Measurements from ENCODE around the gene KISS1R.
A peak's percentile ranks its signal among the peaks of the same experiment; 100 is the strongest.

The KISS1R gene

DNA sequence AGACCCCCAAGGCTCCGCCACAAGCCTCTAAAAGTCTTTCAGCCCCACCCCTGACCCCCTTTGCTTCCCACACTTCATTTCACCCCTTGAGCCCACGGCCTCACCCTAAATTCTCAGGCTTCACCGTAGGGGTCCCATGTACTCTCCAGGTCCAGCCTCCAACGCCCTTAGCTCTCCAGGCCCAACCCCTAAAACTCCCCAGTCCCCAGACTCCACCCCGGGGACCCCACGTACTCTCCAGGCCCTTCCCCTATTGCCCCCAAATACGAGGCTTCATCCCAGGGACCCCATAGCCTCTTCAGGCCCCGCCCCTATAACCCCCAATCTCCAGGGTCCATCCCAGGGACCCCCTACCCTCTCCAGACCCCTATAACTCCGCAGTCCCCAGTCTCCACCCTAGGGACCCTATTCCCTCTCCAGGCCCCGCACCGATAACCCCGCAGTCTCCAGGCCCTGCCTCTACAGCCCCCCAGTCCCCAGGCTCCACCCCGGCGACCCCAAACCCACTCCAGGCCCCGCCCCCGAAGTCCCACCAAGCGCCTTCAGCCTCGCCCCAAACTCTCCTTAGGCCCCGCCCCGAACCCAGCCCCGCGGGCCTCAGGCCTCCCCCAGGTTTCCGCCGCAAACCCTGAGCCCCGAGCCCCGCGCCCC, 24.8 kb upstream of the KISS1R start:
- H3K27ac ChIP-seq: peak overlapping the region; percentile 98
- H3K36me3 ChIP-seq: peaks cover 59% of the 10 kb centered on the region
- peak overlapping the region; percentile 94 for H3K4me2 ChIP-seq
- H3K4me1 ChIP-seq: peaks cover 14% of the 10 kb centered on the region
- H4K20me1 ChIP-seq: peaks cover 45% of the 10 kb centered on the region
- H3K4me3 ChIP-seq: peak overlapping the region; percentile 81
- peak overlapping the region; percentile 96 for H3K9ac ChIP-seq
- no peaks in the 10 kb centered on the region for H3K27me3 ChIP-seq
- no peaks in the 10 kb centered on the region for H3K9me3 ChIP-seq
- no peak for TF ChIP-seq Cebpa-rat (IDR thresholded peaks at IDR 0.05)

DNA sequence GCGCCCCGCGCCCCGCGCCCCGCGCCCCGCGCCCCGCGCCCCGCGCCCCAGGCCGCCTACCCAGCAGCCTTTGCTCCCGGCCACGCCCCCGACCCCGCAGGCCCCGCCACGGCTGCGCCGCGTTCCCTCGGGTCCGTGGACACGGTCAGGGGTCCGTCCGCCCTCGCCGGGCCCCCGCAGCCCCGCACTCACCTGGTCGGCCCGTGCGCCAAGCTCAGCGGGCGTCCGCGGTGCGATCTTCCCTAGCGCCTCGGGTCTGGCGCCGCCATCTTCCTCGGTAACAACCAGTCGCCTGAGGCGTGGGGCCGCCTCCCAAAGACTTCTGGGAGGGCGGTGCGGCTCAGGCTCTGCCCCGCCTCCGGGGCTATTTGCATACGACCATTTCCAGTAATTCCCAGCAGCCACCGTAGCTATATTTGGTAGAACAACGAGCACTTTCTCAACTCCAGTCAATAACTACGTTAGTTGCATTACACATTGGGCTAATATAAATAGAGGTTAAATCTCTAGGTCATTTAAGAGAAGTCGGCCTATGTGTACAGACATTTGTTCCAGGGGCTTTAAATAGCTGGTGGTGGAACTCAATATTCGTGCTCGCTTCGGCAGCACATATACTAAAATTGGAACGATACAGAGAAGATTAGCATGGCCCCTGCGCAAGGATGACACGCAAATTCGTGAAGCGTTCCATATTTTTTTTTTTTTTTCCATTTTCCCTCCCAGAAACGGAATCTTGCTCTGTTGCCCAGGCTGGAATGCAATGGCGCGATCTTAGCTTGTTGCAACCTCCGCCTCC, 24.0 kb upstream of the KISS1R start, which contains the start of the genes MED16 and RNU6-9:
Gene MED16 (minus strand): TSS at position 294 of the 796 bp plus-strand sequence. CDS start 2,056 bp downstream, outside the sequence.
Gene RNU6-9 (plus strand): TSS at position 591 of the 796 bp plus-strand sequence.
- H3K4me3 ChIP-seq: peak within 1 kb of the TSS; percentile 81
- H3K36me3 ChIP-seq: peaks cover 56% of the 10 kb centered on the region
- peaks cover 38% of the 10 kb centered on the region for H4K20me1 ChIP-seq
- H3K9ac ChIP-seq: peak within 1 kb of the TSS; percentile 96
- no peaks in the 10 kb centered on the region for H3K9me3 ChIP-seq
- TF ChIP-seq Cebpa-rat (IDR thresholded peaks at IDR 0.05): no peak
- H3K4me1 ChIP-seq: peaks cover 21% of the 10 kb centered on the region
- H3K4me2 ChIP-seq: peak within 1 kb of the TSS; percentile 94
- peak within 1 kb of the TSS; percentile 98 for H3K27ac ChIP-seq
- H3K27me3 ChIP-seq: no peaks in the 10 kb centered on the region

- Histone ChIP-seq H3K4me1 (peaks cover 31% of the 10 kb centered on the region), H3K27me3 (no peaks in the 10 kb centered on the region), H3K36me3 (peaks cover 35% of the 10 kb centered on the region), H3K4me3 (no peak overlapping the region), H3K9ac (no peak overlapping the region), H3K4me2 (no peak overlapping the region), H3K9me3 (no peaks in the 10 kb centered on the region), H3K27ac (no peak overlapping the region), H4K20me1 (peaks cover 28% of the 10 kb centered on the region)
- TF ChIP-seq Cebpa-rat (IDR thresholded peaks at IDR 0.05): no peak
These were observed 20.7 kb upstream of the KISS1R start for GRCh38 chr19:896434-896833.

DNA sequence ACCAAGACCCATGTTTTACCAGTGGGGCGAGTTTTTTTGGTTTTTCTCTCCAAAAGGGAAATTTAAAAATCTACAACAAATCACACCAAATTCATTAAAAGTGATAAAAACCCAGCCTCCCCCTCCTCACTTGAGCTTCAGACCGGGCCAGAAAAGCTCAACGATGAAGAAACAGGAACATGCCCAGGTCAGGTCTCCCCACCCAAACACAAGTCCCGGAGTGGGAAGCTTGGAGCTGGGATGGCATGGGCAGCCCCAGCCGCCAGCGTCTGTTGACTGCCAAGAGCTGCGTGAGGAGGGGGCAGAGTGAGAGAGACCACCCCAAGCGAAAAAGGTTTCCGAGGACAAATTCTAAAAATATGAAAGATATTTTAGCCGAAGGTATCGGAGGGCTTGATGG, 20.1 kb upstream of the KISS1R start:
- Histone ChIP-seq H3K4me1 (peaks cover 28% of the 10 kb centered on the region), H3K27me3 (no peaks in the 10 kb centered on the region), H3K9me3 (no peaks in the 10 kb centered on the region), H3K4me2 (no peak overlapping the region), H4K20me1 (peaks cover 25% of the 10 kb centered on the region), H3K36me3 (peaks cover 40% of the 10 kb centered on the region), H3K9ac (no peak overlapping the region), H3K4me3 (no peak overlapping the region), H3K27ac (no peak overlapping the region)
- TF ChIP-seq Cebpa-rat (IDR thresholded peaks at IDR 0.05): no peak

DNA sequence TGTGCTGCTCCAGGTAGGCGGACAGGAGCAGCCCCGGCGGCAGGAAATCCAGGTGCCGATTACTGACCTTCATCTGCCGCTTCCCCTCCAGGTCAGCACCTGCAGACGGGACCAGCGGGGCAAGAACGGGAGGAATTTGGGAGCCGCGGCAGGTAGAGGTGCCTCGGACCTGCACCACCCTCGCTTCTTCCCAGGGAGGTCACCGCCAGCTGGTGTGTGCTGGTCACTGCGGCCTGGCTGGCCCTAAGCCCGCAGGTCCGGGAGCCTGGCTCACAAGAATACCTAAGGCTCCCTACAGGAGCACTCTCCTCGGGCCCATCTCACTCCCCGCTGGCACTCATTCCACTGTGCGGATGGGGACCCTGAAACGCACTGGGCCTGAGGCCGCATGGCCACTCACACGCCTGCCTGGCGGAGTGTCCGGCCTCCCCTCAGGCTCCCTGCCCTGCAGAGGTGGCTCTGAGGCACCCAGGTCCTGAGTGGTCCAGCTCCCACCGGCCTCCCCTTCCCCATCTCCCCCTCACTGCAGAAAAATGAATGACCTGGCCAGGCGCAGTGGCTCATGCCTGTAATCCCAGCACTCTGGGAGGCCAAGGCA, 19.6 kb upstream of the KISS1R start:
- peaks cover 42% of the 10 kb centered on the region for H3K36me3 ChIP-seq
- H3K4me2 ChIP-seq: peak overlapping the region; percentile 59
- H3K4me3 ChIP-seq: no peak overlapping the region
- 0 out of 2 replicates have a peak overlapping the region, but pooled peaks have one; percentile 40 for H3K27ac ChIP-seq
- H3K4me1 ChIP-seq: peaks cover 26% of the 10 kb centered on the region
- H3K9me3 ChIP-seq: no peaks in the 10 kb centered on the region
- no peak for TF ChIP-seq Cebpa-rat (IDR thresholded peaks at IDR 0.05)
- H3K9ac ChIP-seq: no peak overlapping the region
- peaks cover 29% of the 10 kb centered on the region for H4K20me1 ChIP-seq
- no peaks in the 10 kb centered on the region for H3K27me3 ChIP-seq

- peaks cover 40% of the 10 kb centered on the region for H4K20me1 ChIP-seq
- peak overlapping the region; percentile 59 for H3K4me2 ChIP-seq
- H3K4me1 ChIP-seq: peaks cover 23% of the 10 kb centered on the region
- H3K9me3 ChIP-seq: no peaks in the 10 kb centered on the region
- no peak for TF ChIP-seq Cebpa-rat (IDR thresholded peaks at IDR 0.05)
- H3K36me3 ChIP-seq: peaks cover 42% of the 10 kb centered on the region
- H3K27ac ChIP-seq: no peak overlapping the region
- H3K27me3 ChIP-seq: no peaks in the 10 kb centered on the region
- H3K9ac ChIP-seq: 0 out of 2 replicates have a peak overlapping the region, but pooled peaks have one; percentile 19
- no peak overlapping the region for H3K4me3 ChIP-seq
These were observed 18.5 kb upstream of the KISS1R start for GRCh38 chr19:898663-899062.

DNA sequence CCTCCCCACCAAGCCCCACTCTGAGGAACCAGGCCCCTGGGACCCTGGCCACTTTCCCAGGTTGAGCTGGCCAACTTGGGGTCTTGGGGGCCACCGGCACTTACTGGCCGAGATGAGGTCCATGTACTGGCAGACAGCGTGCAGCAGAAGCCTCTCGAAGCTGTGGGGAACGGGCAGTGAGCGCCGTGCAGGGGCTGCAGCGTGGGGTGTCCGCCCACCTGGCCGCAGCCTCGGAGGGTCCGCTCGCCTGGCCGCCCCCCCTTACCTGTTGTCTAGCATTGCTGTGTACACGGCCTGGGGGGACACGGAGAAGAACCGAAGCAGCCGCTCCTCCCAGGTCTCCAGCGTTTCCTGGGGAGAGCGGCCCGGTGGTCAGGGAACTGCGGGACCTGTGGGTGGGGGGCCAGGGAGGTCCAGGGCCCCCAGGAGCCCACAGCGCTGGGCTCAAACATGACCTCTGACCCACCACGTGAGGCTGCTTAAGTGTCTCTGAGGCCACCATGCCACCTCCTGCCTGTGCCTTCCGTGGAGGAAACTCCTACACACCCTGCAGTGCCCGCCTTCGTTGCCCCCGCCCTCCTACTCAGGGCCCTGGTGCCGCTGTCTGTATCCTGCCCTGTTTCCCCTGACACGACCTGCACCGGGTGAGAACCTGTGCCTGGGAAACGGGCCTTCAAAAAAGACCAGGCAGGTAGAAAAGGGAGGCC, 17.6 kb upstream of the KISS1R start:
- Histone ChIP-seq H3K36me3 (peaks cover 46% of the 10 kb centered on the region), H3K27ac (no peak overlapping the region), H3K4me2 (no peak overlapping the region), H3K9ac (no peak overlapping the region), H3K4me1 (peaks cover 20% of the 10 kb centered on the region), H3K27me3 (no peaks in the 10 kb centered on the region), H4K20me1 (peaks cover 48% of the 10 kb centered on the region), H3K9me3 (no peaks in the 10 kb centered on the region), H3K4me3 (no peak overlapping the region)
- no peak for TF ChIP-seq Cebpa-rat (IDR thresholded peaks at IDR 0.05)

GRCh38 chr19:900043-900301, 17.2 kb upstream of the KISS1R start:
- H3K4me2 ChIP-seq: no peak overlapping the region
- no peaks in the 10 kb centered on the region for H3K9me3 ChIP-seq
- H3K4me1 ChIP-seq: peaks cover 20% of the 10 kb centered on the region
- H3K27ac ChIP-seq: no peak overlapping the region
- TF ChIP-seq Cebpa-rat (IDR thresholded peaks at IDR 0.05): no peak
- H4K20me1 ChIP-seq: peaks cover 53% of the 10 kb centered on the region
- H3K4me3 ChIP-seq: no peak overlapping the region
- no peaks in the 10 kb centered on the region for H3K27me3 ChIP-seq
- no peak overlapping the region for H3K9ac ChIP-seq
- H3K36me3 ChIP-seq: peaks cover 47% of the 10 kb centered on the region

DNA sequence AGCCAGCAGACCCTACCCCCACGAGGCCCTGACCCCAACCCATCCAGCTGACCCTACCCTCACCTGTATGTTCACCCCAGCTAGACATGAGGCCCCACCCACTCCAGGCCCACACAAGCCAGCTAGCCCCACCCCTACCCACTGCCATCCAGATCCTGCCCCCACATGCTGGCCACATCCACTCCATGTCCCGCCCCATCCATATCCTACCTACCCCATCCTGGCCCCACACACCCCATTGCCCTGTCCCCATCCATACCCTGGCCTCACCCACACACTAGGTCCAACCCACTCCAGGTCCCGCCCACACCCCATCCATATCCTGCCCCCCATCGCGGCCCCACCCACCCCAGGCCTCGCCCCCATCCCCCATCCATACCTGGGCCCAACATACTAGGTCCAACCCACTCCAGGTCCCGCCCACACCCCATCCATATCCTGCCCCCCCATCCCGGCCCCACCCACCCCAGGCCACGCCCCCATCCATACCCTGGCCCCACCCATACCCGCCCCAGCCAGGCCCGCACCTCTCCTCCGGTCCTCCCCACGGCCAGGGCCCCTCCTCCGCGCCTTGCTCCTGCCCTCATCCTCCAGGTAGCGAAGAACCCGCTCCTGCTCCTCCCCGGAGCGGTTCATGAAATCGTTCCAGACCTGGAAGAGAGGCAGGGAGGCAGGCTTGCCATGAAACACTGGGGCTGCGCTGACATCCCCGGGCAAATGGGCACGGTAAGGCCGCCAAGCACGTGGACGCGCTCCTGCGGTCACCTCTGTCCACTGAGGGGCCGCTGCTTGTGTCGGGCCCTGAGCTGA, 16.6 kb upstream of the KISS1R start:
- no peaks in the 10 kb centered on the region for H3K9me3 ChIP-seq
- H3K4me3 ChIP-seq: no peak overlapping the region
- no peak for TF ChIP-seq Cebpa-rat (IDR thresholded peaks at IDR 0.05)
- no peak overlapping the region for H3K4me2 ChIP-seq
- H3K4me1 ChIP-seq: peaks cover 20% of the 10 kb centered on the region
- H3K9ac ChIP-seq: no peak overlapping the region
- H3K27ac ChIP-seq: no peak overlapping the region
- peaks cover 58% of the 10 kb centered on the region for H4K20me1 ChIP-seq
- H3K27me3 ChIP-seq: no peaks in the 10 kb centered on the region
- peaks cover 46% of the 10 kb centered on the region for H3K36me3 ChIP-seq

Measured in BLaER1 (cell line).